SK-N-SH treated with all-trans-retinoic acid at 6 μM for 48 hours (cell line): Measurements from ENCODE around the gene ZNF345.

Experiments
- ATAC-seq: fragments of 200-7000 bp; cut with Tn5 transposase; 3 replicates; pipeline ENCODE4 v1.9.1; 2020; ENCODE audit warnings: mild to moderate bottlenecking, moderate library complexity
- ARNTL ChIP-seq: fragments of 450-650 bp; formaldehyde crosslinking; IDR thresholded peaks from 2 replicates; pipeline ENCODE4 v1.5.0; 2020; ENCODE audit warnings: low read depth, mild to moderate bottlenecking, moderate library complexity, borderline replicate concordance
- BACH2 ChIP-seq: fragments of 250-450 bp; sonication (Bioruptor Pico); IDR thresholded peaks from 2 replicates; pipeline ENCODE4 v1.9.0; 2021; ENCODE audit warnings: mild to moderate bottlenecking, borderline replicate concordance
- CREB5 ChIP-seq: fragments of 250-450 bp; sonication (Bioruptor Pico); IDR thresholded peaks from 2 replicates; pipeline ENCODE4 v1.5.1; 2020; ENCODE audit warnings: low read depth, mild to moderate bottlenecking, moderate library complexity
- CSDC2 ChIP-seq: fragments of 250-450 bp; sonication (Bioruptor Pico); IDR thresholded peaks from 2 replicates; pipeline ENCODE4 v1.5.0; 2020; ENCODE audit warnings: mild to moderate bottlenecking, moderate library complexity
- CSRNP3 ChIP-seq: fragments of 250-450 bp; sonication (Bioruptor Pico); IDR thresholded peaks from 2 replicates; pipeline ENCODE4 v1.5.1; 2021; ENCODE audit warnings: mild to moderate bottlenecking, moderate library complexity
- ESRRG ChIP-seq: fragments of 250-450 bp; sonication (Bioruptor Pico); IDR thresholded peaks from 2 replicates; pipeline ENCODE4 v1.6.1; 2021; ENCODE audit warnings: mild to moderate bottlenecking
- GLIS3 ChIP-seq: fragments of 250-450 bp; sonication (Bioruptor Pico); IDR thresholded peaks from 2 replicates; pipeline ENCODE4 v1.5.0; 2020; ENCODE audit warnings: mild to moderate bottlenecking, moderate library complexity
- ISL1 ChIP-seq: fragments of 250-450 bp; sonication (Bioruptor Pico); IDR thresholded peaks from 2 replicates; pipeline ENCODE4 v2.1.2; 2022; ENCODE audit warnings: mild to moderate bottlenecking, moderate library complexity
- OSR1 ChIP-seq: fragments of 250-450 bp; sonication (Bioruptor Pico); IDR thresholded peaks from 2 replicates; pipeline ENCODE4 v1.8.0; 2022; ENCODE audit warnings: moderate library complexity, mild to moderate bottlenecking, inconsistent platforms
- POU6F1 ChIP-seq: fragments of 250-450 bp; sonication (Bioruptor Pico); IDR thresholded peaks from 2 replicates; pipeline ENCODE4 v1.8.0; 2021; ENCODE audit warnings: low read depth, mild to moderate bottlenecking, moderate library complexity, borderline replicate concordance
- RARB ChIP-seq: fragments of 250-450 bp; sonication (Bioruptor Pico); IDR thresholded peaks from 2 replicates; pipeline ENCODE4 v1.8.0; 2021; ENCODE audit warnings: mild to moderate bottlenecking, moderate library complexity
- SNAI2 ChIP-seq: fragments of 250-450 bp; sonication (Bioruptor Pico); IDR thresholded peaks from 2 replicates; pipeline ENCODE4 v1.5.0; 2020; ENCODE audit warnings: mild to moderate bottlenecking, moderate library complexity
- TCF4 ChIP-seq: fragments of 250-450 bp; sonication (Bioruptor Pico); IDR thresholded peaks from 2 replicates; pipeline ENCODE4 v1.8.0; 2021; ENCODE audit warnings: mild to moderate bottlenecking, moderate library complexity, borderline replicate concordance
- TOX ChIP-seq: fragments of 250-450 bp; sonication (Bioruptor Pico); IDR thresholded peaks from 2 replicates; pipeline ENCODE4 v1.8.0; 2021; ENCODE audit warnings: mild to moderate bottlenecking, moderate library complexity, borderline replicate concordance
- TSHZ2 ChIP-seq: fragments of 250-450 bp; sonication (Bioruptor Pico); IDR thresholded peaks from 2 replicates; pipeline ENCODE4 v1.5.0; 2020; ENCODE audit warnings: mild to moderate bottlenecking, moderate library complexity
- ZC3H10 ChIP-seq: fragments of 250-450 bp; sonication (Bioruptor Pico); IDR thresholded peaks from 2 replicates; pipeline ENCODE4 v1.5.1; 2021; ENCODE audit warnings: mild to moderate bottlenecking, moderate library complexity
- ZFP3 ChIP-seq: fragments of 250-450 bp; sonication (Bioruptor Pico); IDR thresholded peaks from 2 replicates; pipeline ENCODE4 v1.5.0; 2020; ENCODE audit warnings: mild to moderate bottlenecking, moderate library complexity
- ZFP30 ChIP-seq: fragments of 450-650 bp; formaldehyde crosslinking; IDR thresholded peaks from 2 replicates; pipeline ENCODE4 v1.5.0; 2022; ENCODE audit warnings: mild to moderate bottlenecking, moderate library complexity
- ZNF565 ChIP-seq: fragments of 450-650 bp; formaldehyde crosslinking; conservative IDR thresholded peaks from 2 replicates; pipeline ENCODE4 v1.5.0; 2020; ENCODE audit warnings: low read depth, mild to moderate bottlenecking, moderate library complexity
- ZNF70 ChIP-seq: fragments of 450-650 bp; formaldehyde crosslinking; IDR thresholded peaks from 2 replicates; pipeline ENCODE4 v1.5.0; 2020; ENCODE audit warnings: mild to moderate bottlenecking, moderate library complexity

ZNF345 gene

GRCh38 chr19:36807029-36807428 is 43.6 kb upstream of the ZNF345 start (continued):
- TF ChIP-seq TCF4 (CRISPR knock-in tag) (no peak), OSR1 (CRISPR knock-in tag) (no peak), RARB (CRISPR knock-in tag) (no peak), ZFP3 (CRISPR knock-in tag) (no peak), ARNTL (CRISPR knock-in tag) (no peak), ESRRG (CRISPR knock-in tag) (no peak), TSHZ2 (no peak), TOX (CRISPR knock-in tag) (no peak), CSDC2 (CRISPR knock-in tag) (no peak)

GRCh38 chr19:36819130-36819630 is 31.5 kb upstream of the ZNF345 start:
- ATAC-seq: no peak
- TF ChIP-seq ZNF565 (no peak), CSRNP3 (no peak), ZFP3 (CRISPR knock-in tag) (no peak), OSR1 (CRISPR knock-in tag) (no peak), BACH2 (no peak)

GRCh38 chr19:36821758-36822157 is 28.9 kb upstream of the ZNF345 start:
- TF ChIP-seq ZNF565 (no peak), ZFP30 (no peak), CSDC2 (CRISPR knock-in tag) (no peak), ZFP3 (CRISPR knock-in tag) (no peak), ZC3H10 (no peak), ESRRG (CRISPR knock-in tag) (no peak), OSR1 (CRISPR knock-in tag) (no peak), ISL1 (CRISPR knock-in tag) (no peak), POU6F1 (CRISPR knock-in tag) (no peak), TSHZ2 (no peak), SNAI2 (no peak), GLIS3 (CRISPR knock-in tag) (no peak), TOX (CRISPR knock-in tag) (no peak), ARNTL (CRISPR knock-in tag) (no peak), ZNF70 (CRISPR knock-in tag) (no peak), CREB5 (no peak), TCF4 (CRISPR knock-in tag) (no peak), CSRNP3 (no peak), BACH2 (no peak), RARB (CRISPR knock-in tag) (no peak)

More at GRCh38 chr19:36821758-36822157, 28.9 kb upstream of the ZNF345 start:
- ATAC-seq: no peak
